Gastrocnemius medialis (tissue), 4 donors: ENCODE measurements around the gene SEMA7A.

Experiments
- POLR2A ChIP-seq, 2 donors: fragments of 450-650 bp; IDR thresholded peaks; one replicate each; pipeline ENCODE4 v1.6.1; 2017; ENCODE audit warnings: antibody characterized with exemption in 2 of 2, mild to moderate bottlenecking in 2 of 2, moderate library complexity in 2 of 2
- TF ChIP-seq, protein P1 (sequence below), 5 experiments: fragments of 450-650 bp in 3 of 5; fragments of 200-600 bp in 2 of 5; sonication (generic) in 2 of 5; IDR thresholded peaks in 4 of 5; conservative IDR thresholded peaks in 1 of 5; 1 replicate in 4 of 5; 2 replicates in 1 of 5; pipeline ENCODE4 v1.5.1; 2016 to 2019; ENCODE audit warnings: antibody characterized with exemption in 5 of 5, mild to moderate bottlenecking in 3 of 5, moderate library complexity in 3 of 5

DNA sequence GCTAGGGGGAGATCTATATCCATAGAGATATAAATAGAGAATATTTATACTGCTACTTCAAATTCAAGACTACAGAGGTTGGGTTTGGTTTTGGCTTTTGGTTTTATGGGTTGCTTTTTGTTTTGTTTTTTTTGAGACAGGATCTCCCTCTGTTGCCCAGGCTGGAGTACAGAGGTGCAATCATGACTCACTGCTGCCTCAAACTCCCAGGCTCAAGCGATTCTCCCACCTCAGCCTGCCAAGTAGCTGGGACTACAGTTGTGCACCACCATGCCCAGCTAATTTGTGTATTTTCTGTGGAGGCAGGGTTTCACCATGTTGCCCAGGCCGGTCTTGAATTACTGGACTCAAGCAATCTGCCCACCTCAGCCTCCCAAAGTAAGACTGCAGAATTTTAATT is 31.1 kb upstream of the SEMA7A start:
- TF ChIP-seq POLR2A (IDR thresholded peaks at IDR 0.05): no peak
- TF ChIP-seq, protein P1, sequence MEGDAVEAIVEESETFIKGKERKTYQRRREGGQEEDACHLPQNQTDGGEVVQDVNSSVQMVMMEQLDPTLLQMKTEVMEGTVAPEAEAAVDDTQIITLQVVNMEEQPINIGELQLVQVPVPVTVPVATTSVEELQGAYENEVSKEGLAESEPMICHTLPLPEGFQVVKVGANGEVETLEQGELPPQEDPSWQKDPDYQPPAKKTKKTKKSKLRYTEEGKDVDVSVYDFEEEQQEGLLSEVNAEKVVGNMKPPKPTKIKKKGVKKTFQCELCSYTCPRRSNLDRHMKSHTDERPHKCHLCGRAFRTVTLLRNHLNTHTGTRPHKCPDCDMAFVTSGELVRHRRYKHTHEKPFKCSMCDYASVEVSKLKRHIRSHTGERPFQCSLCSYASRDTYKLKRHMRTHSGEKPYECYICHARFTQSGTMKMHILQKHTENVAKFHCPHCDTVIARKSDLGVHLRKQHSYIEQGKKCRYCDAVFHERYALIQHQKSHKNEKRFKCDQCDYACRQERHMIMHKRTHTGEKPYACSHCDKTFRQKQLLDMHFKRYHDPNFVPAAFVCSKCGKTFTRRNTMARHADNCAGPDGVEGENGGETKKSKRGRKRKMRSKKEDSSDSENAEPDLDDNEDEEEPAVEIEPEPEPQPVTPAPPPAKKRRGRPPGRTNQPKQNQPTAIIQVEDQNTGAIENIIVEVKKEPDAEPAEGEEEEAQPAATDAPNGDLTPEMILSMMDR (IDR thresholded peaks at IDR 0.05 in 4 of 5, conservative IDR thresholded peaks at IDR 0.05 in 1 of 5): no peak
